GM18861 (cell line): Measurements from ENCODE around the gene DMAC2.
"Not testable (repeated sequence)": the region's sequence is repeated elsewhere in the genome, so short reads cannot be mapped to it uniquely, and the experiment has no call there.

Source experiments
- ATAC-seq: cut with Tn5 transposase; IDR thresholded peaks from one replicate; pipeline ENCODE4 v1.9.1; 2021; ENCODE audit not compliant: unreplicated experiment

The DMAC2 gene

DNA sequence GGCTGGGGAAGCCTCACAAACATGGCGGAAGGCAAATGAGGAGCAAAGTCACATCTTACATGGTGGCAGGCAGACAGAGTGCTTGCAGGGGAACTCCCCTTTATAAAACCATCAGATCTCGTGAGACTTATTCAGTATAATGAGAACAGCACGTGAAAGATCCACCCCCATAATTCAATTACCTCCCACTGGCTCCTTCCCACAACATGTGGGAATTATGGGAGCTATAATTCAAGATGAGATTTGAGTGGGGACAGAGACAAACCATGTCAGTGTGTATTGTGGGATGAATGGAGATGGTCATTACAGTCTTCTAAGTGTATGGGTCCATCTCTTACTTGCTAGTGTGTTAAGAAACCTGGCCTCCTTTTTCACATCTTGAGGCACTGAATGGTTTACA is 37.7 kb downstream of the DMAC2 start:
- ATAC-seq: no peak

DNA sequence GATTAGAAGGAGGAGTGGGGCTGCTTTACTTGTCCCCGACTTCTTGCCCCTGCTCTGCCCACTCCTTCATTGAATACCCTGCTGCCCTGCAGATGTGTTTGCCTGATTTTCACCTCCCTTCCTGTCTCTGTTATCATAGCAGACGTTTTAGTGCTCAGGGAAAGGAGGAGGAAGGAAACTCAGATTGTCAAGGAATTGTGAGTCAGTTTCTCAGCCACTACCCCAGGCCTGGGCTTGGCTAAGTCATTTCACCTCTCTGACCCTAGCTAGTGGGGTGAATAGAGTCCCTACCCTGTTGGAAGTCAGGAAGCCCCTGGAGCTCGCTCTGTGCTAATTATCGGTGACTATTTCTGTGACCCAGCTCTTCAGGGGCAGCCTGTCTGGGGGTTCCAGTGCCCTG is 38.2 kb downstream of the DMAC2 start:
- ATAC-seq: no peak

DNA sequence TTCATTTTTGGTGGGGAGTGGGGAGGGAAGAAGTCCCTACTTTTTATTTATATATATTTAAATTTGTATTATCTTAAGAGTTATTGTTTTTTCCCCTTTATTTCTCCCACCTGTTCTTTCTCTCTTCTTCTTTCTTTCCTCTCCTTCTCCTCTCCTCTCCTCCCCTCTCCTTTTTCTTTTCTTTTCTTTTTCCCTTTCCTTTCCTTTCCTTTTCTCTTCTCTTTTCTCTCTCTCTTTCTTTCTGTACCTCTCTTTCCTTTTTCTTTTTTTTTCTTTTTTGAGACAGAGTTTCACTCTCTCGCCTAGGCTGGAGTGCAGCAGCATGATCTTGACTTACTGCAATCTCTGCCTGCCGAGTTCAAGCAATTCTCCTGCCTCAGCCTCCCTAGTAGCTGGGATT is 40.2 kb downstream of the DMAC2 start:
- ATAC-seq: no peak

DNA sequence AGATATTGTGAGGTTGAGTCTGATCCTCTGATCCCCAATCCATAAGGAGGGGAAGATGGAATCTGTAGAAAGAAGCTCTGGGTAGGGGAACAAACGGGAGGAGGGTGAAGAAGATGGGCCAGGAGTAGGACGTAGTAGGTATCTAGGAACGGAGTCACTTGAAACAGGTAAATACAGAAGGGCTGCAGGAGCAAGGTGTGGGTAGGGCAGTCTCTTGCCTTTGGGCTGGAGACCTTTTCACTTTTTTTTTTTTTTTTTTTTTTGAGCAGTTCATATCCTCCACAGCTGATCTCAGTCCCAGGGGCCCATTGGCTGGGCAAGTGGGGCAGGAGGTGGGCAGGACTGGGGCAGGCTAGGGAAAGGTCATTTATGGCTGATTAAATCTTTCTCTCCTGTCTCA is 40.6 kb downstream of the DMAC2 start:
- ATAC-seq: no peak

DNA sequence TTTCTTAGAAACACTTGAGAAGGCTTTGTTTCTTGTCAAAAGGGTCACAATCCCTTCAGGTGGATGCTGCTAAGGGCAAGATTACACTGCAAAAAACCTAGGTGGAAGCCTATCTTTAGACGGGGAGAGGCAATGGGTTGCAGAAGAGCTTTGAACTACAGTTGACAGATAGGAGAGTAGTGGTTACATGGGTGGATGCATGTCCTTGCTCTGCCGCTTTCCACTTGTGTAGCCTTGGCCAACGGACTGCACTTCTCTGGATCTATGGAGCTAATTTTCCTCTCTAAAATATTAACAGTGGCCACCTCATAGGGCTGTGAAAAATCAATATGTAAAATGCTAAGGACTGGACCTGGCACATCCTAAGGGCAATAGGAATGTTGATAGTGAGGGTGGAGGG is 41.1 kb downstream of the DMAC2 start:
- no peak for ATAC-seq

DNA sequence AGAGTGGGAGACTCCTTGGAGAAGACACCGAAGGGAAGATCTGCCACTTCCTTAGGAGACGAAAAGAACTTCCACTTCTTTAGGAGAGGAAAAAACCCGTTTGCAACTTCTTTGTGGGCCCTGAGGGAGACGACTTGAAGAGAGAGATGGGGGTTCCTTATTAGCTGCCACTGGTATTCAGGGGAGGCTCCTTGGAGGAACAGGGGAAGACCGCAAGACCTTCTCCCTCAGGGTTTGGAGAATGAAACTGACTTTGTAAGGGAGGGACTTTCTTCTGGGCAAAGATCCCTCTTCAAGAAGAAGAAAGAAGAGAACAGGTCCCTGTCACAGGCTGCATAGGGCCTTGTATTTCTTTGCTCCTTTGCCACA is 41.7 kb downstream of the DMAC2 start:
- no peak for ATAC-seq

DNA sequence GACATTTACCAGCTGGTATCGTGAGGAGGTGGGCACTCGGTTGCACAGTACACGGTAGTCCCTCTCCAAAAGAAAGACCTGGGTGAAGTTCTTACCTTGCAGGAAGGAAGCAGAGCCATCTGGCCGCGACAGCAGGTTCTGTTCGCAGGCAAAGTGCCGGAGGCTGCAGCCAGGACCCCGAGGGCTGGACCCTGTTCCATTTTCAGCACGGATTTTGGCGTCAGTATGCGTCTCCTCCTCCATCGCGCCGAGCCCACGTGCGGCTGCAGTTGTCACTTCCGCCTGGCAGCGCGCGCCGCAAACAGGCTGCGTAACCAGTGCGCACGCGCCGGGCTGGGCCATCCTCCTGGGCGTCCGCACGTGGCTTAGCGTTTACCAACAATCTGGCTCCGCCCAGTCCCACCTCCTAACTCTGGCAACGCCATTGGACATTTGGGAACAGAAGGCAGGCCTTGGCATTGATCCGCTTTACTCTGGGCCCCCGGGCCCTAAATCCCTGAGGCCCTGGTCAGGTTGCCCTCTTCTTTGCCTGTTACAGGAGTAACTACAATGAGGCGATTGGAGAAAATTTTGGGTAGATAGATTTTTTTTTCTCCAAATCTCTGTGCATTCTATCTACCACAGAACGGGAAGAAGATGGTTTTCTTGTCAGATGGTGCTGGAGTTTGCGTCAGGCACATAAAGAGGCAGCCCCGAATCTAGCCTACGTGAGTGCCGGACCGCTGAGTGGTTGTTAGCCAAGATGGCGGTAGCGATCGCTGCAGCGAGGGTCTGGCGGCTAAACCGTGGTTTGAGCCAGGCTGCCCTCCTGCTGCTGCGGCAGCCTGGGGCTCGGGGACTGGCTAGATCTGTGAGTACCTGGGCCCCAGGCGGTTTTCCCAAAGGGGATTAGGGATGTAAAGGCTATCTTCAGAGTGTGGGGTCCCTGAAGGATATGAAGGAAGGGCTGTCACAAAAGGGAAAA is 42.3 kb downstream of the DMAC2 start, which contains the start of the genes BCKDHA and EXOSC5:
Gene BCKDHA, plus strand, starts transcription at position 733 of the 964 bp plus-strand sequence. Its CDS starts 10 bp downstream, at position 743.
Gene EXOSC5, minus strand, starts transcription at position 274 of the 964 bp plus-strand sequence. Its CDS starts 31 bp downstream, at position 243.
- peak; percentile 89 for ATAC-seq

DNA sequence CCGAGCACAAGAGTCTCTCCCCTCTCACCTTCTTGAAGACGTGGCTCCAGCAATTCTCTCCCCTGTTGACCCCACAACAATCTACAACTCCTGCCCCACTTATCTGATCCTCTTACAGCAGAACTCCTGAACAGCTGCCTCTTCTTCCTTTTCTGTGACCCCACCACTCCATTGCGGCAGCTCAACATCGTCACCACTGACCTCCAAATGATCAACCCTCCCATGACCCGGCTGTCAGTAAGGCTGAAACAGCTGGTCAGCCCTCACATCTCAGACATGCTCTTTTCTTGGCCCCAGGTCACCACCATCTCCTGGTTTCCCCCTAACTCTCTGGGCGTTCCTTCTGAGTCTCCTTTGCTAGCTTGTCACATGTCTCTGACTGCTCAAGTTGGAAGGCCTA is 44.4 kb downstream of the DMAC2 start:
- no peak for ATAC-seq

DNA sequence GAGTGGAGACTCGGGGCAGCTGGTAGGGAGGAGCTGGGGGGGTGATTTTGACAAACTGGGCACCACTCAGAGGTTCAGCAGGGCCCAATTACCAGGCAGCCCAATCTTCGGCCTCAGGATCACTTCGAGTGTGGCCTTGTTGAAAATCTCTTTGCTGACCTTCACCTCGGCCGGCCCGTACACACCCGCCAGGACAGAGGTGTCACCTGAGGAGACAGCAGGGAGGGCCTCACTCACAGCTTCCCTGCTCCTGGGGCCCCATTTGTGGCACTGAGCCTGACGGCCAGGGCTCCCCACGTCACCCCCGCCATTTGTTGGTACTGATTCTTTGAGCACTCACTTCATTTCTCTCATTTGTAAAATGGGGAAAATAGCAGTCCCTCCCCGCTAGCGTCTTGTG is 46.9 kb downstream of the DMAC2 start:
- no peak for ATAC-seq

DNA sequence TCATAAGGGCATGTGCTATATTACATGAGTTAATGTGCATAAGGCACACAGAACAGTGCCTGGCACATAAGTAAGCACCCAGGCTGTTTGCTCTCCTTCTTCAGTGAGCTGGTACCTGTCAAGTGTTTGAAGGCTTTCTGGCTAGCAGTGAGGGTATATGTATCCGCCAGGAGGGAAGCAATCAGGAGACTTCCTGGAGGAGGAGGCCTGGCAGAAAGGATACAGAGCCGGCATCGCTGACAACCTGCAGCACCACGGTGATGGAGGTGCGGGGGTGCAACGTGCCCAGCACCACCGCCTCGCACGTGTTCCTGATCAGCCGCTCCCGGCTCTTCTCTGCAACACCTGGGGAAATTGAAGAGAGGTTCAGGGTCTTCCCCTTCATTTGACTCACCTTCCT is 48.1 kb downstream of the DMAC2 start:
- ATAC-seq: no peak

DNA sequence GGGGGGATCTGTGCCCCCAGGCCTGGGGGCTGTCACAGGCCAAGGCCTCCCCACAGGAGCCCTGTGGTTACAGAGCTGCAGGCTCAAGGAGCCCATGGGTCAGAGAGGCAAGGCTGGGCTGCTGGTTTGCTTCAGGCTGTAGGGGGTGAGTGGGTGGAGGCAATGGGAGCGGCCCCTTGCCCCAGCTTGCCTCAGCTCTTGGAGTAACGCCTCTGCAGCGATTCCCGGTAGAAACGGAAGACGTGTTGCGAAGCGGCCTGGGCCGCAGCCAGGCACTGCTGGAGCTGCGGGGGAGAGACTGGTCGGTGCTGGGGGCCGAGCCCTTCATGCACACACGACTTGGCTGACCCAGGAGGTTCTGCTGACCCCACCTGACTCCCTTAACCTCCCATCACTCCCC is 53.3 kb downstream of the DMAC2 start:
- ATAC-seq: no peak

DNA sequence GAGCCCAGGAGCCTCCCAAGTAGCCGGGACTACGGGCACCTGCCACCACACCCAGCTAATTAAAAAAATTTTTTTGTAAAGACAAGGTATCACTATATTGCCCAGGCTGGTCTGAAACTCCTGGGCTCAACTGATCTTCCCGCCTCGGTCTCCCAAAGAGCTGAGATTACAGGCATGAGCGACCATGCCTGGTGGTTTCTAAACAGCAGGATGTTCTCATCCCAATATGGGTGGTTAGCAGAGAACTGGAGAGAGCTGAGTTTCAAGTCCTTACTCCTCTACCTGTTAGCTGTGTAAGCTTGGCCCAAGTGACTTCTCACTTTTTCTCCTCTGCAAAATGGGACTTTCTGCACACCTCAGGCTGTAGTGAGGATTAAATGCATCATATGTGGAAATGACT is 55.4 kb downstream of the DMAC2 start:
- ATAC-seq: no peak

DNA sequence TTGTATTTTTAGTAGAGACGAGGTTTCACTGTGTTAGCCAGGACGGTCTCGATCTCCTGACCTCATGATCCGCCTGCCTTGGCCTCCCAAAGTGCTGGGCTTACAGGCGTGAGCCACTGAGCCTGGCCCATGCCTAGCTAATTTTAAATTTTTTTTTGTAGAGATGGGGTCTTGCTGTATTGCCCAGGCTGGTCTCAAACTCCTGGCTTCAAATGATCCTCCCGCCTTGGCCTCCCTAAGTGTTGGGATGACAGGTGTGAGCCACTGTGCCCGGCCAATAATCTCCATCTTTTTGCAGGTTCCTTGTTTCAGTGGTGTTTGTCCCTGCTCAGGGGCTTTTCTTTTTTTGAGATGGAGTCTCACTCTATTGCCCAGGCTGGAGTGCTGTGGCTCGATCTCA is 58.2 kb downstream of the DMAC2 start:
- ATAC-seq: not testable (repeated sequence)
